D721Med (cell line): ENCODE measurements around the gene HAND2.

Source experiments
- DNase-seq: peaks from one replicate; pipeline ENCODE4 v3.0.0; 2011; ENCODE audit warnings: low spot score; ENCODE audit not compliant: insufficient read length
- FAIRE-seq: peaks from 2 replicates; lab custom pipeline; 2011; peaks lifted over from hg19 to GRCh38; lab: Jason Lieb, UNC
- TF ChIP-seq, protein P1 (sequence below): IDR thresholded peaks from 2 replicates; pipeline ENCODE4 v1.5.1; 2012; ENCODE audit warnings: mild to moderate bottlenecking, control low read depth; ENCODE audit not compliant: insufficient read depth; ENCODE audit errors: missing control alignments

The HAND2 gene

DNA sequence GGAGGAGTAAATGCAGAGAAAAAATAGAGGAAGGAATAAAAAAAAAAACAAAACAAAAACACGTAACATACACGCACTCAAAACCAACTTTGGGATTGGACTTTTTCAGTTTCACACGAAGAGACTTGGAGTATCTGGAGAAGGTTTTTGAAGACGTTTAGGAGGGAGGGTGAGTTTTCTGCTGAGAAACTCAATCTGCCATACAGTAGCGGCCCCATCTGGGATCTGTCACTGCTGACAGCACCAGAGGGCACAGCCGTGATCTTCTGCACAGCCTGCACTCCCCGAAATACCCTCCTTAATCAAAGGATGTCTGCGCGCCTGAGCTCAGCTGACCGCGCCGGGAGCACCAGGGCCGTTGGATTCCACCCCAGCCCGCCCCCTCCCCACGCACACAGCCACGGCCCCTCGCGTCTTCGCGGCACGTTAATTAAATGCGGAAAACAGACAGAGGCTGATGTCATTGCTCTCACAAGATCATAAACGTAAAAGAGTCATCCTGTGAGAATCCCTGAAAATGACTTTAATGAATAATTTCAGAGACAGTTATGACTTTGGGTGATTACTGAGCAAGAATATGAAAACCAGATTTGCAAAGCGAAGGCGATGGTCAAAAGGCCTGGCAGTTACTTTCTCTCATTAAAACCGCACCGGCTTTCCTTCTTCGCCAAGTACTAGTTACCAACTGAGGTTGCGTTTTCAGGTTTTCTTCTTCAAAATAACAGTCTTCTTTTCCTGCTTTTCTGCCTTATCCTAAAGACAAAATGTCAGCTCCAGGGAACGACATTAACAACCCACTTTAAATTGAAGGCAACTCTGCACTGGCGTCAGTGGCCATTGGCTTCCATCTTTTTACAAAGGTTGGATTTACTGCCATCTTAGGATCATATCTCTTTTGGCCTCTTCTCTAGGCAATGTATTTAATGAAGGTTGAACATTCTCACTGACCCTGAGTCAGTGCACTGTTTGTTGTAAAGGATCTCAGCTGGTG is 10.6 kb downstream of the HAND2 start:
- FAIRE-seq (no peak), DNase-seq (no peak)
- TF ChIP-seq, protein P1, sequence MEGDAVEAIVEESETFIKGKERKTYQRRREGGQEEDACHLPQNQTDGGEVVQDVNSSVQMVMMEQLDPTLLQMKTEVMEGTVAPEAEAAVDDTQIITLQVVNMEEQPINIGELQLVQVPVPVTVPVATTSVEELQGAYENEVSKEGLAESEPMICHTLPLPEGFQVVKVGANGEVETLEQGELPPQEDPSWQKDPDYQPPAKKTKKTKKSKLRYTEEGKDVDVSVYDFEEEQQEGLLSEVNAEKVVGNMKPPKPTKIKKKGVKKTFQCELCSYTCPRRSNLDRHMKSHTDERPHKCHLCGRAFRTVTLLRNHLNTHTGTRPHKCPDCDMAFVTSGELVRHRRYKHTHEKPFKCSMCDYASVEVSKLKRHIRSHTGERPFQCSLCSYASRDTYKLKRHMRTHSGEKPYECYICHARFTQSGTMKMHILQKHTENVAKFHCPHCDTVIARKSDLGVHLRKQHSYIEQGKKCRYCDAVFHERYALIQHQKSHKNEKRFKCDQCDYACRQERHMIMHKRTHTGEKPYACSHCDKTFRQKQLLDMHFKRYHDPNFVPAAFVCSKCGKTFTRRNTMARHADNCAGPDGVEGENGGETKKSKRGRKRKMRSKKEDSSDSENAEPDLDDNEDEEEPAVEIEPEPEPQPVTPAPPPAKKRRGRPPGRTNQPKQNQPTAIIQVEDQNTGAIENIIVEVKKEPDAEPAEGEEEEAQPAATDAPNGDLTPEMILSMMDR, result no peak

DNA sequence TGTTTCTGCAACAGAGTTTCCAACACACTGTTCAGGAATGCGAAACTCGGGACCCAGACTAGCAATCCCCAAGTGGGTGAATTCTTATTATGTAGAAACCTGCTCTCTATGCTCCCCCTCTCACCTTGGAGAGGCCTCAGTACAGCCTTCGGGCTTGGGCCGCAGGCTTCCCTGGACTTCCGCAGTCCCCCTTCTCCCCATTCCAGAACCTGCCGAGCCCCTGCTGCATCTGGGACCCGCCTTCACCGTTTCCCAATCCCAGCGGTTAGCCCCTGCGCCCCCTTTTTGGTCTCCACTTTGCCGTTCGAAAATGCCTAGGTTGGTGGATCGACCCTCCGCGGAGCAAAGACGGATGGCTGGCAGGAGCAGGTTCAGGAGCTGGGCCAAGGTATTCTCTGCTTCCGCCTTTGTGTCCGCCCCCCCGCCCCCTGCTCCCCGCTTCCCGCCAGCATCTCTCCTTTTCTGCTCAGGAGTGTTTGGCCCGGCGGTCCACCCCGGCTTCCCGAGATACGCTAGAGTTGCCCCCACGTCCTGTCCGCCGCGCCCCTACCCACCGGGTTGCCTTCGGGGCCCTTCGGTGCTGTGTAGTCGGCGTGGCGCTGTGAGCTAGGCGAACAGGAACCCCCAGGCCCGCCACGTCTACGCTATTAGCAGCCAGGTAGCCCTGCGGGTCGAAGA is 11.5 kb downstream of the HAND2 start:
- no peak for FAIRE-seq
- no peak for DNase-seq

DNA sequence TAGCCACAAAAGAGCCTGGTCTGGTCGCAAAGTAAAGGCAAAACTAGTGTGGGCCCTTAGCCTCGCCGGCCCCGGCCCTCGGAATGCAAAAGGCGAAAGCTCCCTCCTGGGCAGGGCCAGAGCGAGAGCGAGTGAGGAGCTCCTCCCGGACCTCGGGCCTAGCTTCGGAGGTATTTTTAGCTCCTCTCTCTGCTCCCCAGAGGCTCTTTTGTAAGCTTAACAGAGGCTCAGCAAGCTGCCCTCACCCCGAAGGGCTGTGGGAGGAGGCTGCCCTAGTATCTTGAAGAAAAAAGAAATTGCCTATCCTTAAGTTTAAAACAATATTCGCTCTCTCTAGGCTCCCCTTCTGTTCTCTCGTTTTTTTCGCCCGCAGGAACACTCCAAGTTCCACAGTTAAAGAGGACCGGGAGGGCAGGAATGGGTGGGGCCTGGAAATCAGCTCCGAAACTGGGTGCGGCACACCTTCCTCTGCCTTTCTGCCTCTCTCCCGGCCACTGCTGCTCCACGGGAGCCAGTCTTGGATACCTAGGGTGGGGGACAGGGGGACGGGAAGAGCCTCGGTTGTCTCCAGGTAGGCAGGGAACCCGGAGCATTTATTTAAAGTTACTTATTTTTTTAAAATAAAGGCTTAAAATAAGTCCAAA is 12.1 kb downstream of the HAND2 start:
- FAIRE-seq, result no peak

More for the DNA sequence above, 11.5 kb downstream of the HAND2 start:
- TF ChIP-seq, protein P1, result no peak

DNA sequence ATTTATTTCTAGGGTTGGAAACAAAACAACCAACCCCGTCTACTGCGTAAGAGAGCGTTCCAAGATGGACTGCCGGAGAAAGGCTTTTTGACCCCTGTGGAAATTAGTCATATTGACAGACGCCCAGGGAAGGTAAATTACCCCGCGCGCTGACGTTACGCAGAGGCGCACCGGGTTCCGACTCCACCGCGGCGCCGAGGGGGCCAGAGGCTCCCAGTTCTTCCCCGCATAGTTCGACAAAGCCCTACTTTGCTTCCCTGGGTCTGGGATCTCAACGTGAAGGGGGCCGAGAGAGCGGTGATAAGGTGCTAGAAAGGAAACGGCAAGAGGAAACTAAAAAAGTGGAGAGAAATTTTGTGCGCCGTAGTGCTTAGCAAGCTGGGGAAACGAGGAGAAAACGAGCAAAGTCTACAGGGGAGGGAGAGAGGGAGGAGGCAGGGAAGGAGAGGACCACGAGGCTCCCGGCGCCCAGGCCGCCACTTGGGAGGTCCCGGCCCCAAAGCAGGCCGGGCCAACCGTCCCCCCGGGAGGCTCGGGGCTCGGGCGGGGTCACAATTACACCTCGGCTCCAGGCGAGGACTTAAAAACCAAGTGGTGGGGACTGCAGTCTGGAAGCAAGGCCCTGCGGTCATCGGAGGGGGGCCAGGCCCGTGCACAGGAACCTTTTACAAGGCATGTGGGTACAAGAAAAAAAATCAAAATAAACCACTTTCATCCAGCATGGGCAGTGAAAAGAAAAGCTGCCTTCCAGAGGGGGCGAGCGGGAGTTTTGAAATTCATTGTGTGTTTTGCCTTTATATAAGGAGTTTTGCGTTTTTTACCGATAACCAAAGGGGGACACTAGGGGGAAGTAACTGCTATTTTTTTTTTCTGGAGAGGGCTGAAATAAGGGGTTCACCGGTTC is 13.2 kb downstream of the HAND2 start:
- TF ChIP-seq, protein P1, result no peak
- no peak for FAIRE-seq
- DNase-seq, result no peak

More for the DNA sequence above, 12.1 kb downstream of the HAND2 start:
- no peak for DNase-seq
- TF ChIP-seq, protein P1, result no peak

DNA sequence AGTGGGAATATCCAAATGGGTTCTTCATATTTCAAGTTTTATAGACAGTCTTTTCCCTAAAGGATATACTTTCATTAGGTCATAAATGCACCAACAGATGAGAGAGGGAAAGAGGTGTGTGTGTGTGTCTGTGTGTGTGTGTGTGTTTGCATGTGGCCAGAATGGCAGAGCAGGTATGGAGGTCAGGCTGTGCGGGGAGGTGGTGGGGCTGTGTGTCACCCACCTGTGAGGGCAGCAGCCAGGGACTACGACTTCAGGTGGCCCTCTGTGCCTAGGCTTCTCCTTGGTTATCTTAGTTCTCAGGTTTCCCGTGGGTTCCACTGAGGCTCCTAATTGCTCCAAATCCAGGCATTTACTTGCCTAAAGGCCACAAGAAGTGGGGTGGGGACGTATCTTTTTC is 14.6 kb downstream of the HAND2 start:
- TF ChIP-seq, protein P1, result no peak
- FAIRE-seq (no peak), DNase-seq (no peak)

DNA sequence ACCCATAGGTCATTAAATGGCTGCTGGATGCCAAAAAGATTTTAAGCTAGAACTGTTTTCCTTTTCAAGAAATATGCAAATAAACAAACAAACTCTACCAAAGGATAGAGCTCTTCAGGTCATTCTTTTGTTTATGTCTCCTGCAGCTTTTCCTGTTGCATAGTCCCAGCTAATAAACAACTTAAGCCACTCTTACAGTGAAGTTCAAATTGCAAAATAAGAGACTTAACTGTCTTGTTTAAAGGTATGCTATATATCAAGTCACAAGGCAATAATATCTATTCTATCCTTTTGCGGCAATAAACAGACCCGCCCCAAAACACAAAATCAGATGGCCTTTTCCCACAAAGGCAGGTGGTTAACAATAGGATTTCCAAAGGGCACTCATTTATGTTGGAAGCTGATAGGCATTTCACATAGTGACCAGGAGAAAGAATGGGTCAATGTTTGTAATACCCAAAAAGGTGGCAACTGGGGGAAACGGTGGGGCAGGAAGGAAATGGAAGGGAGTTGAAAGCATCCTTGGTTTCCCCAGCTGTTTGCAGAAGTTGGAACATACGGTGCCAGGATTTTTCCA is 15.3 kb downstream of the HAND2 start:
- TF ChIP-seq, protein P1, result no peak
- DNase-seq, result no peak
- FAIRE-seq, result no peak
